HepG2 (cell line): ENCODE measurements around the gene NOC3L. TPM values are rescaled to one million over a fixed set of nuclear protein-coding genes. Genes with fewer than 3 reads are reported as not detected.

ENCODE experiments used
- AHR ChIP-seq: IDR thresholded peaks from 2 replicates; pipeline ENCODE4 v1.6.1; 2018; ENCODE audit warnings: missing genetic modification reagents, missing compliant biosample characterization
- ARNT ChIP-seq: fragments of 450-650 bp; IDR thresholded peaks from 2 replicates; pipeline ENCODE4 v1.6.1; 2017
- ERF ChIP-seq: IDR thresholded peaks from 2 replicates; pipeline ENCODE4 v1.6.1; 2018; ENCODE audit warnings: missing biosample characterization, missing genetic modification reagents
- GMEB1 ChIP-seq: sonication (generic); formaldehyde crosslinking; IDR thresholded peaks from 2 replicates; pipeline ENCODE4 v1.5.1; 2020; ENCODE audit warnings: missing genetic modification reagents, mild to moderate bottlenecking, borderline replicate concordance
- HES4 ChIP-seq: sonication (generic); formaldehyde crosslinking; IDR thresholded peaks from 2 replicates; pipeline ENCODE4 v1.9.0; 2021; ENCODE audit warnings: mild to moderate bottlenecking, missing genetic modification reagents, borderline replicate concordance
- HMGXB3 ChIP-seq: sonication (generic); formaldehyde crosslinking; IDR thresholded peaks from 2 replicates; pipeline ENCODE4 v1.4.0; 2020; ENCODE audit warnings: missing genetic modification reagents, borderline replicate concordance
- MXD1 ChIP-seq: sonication (generic); formaldehyde crosslinking; IDR thresholded peaks from 2 replicates; pipeline ENCODE4 v1.4.0; 2020; ENCODE audit warnings: mild to moderate bottlenecking, missing genetic modification reagents
- SNAPC4 ChIP-seq: sonication (generic); formaldehyde crosslinking; IDR thresholded peaks from 2 replicates; pipeline ENCODE4 v1.4.0; 2020; ENCODE audit warnings: mild to moderate bottlenecking, missing genetic modification reagents
- TFDP2 ChIP-seq: sonication (generic); formaldehyde crosslinking; IDR thresholded peaks from 2 replicates; pipeline ENCODE4 v1.4.0; 2020; ENCODE audit warnings: missing genetic modification reagents
- THYN1 ChIP-seq: sonication (generic); formaldehyde crosslinking; IDR thresholded peaks from 2 replicates; pipeline ENCODE4 v1.8.1; 2023; ENCODE audit warnings: low read depth, mild to moderate bottlenecking, moderate library complexity, missing genetic modification reagents, borderline replicate concordance
- ZNF124 ChIP-seq: sonication (generic); formaldehyde crosslinking; IDR thresholded peaks from 2 replicates; pipeline ENCODE4 v1.4.0; 2020; ENCODE audit warnings: missing genetic modification reagents
- ZNF781 ChIP-seq: sonication (generic); formaldehyde crosslinking; IDR thresholded peaks from 2 replicates; pipeline ENCODE4 v1.5.1; 2020; ENCODE audit warnings: borderline replicate concordance, mild to moderate bottlenecking, missing genetic modification reagents; ENCODE audit errors: not compliant biosample characterization
- ZSCAN5A ChIP-seq: sonication (generic); formaldehyde crosslinking; IDR thresholded peaks from 2 replicates; pipeline ENCODE4 v1.8.0; 2022; ENCODE audit warnings: mild to moderate bottlenecking, missing genetic modification reagents, borderline replicate concordance
- polyA plus RNA-seq, 8 experiments: library from polyadenylated mRNA; depleted of rRNA in 3 of 8; stranded (reverse) in 7 of 8; unstranded in 1 of 8; fragments of >200 nt; fragmentation: Illumina TruSeq in 4 of 8; extraction: Trizol in 4 of 8; gene quantifications; 2 replicates each; pipeline versions ENCODE4 v1.2.1 to v1.2.3, GENCODE V29; 2011 to 2016; ENCODE audit warnings: low read depth in 4 of 8, missing spikeins in 1 of 8, mixed read lengths in 1 of 8; ENCODE audit not compliant: insufficient read depth in 1 of 8
- total RNA-seq, 5 experiments: library from RNA; depleted of rRNA; stranded (reverse); fragments of >200 nt; fragmentation: Illumina TruSeq; extraction: Trizol; gene quantifications; 2 replicates each; pipeline ENCODE4 v1.2.3, GENCODE V29; 2016; ENCODE audit warnings: low read depth in 1 of 5

Gene NOC3L
- total and polyA plus RNA-seq, 2 of the 13 experiments (the other 11 are each of a cell fraction or from before 2014, with no cell fraction given): 7.8 to 36.6 TPM

GRCh38 chr10:94402204-94402842, 39.6 kb upstream of the NOC3L start, which contains the start of gene TBC1D12 (continued):
- TF ChIP-seq HMGXB3 (CRISPR knock-in tag) (peak; percentile 66; the same call in 1 of the 2 replicates), GMEB1 (CRISPR knock-in tag) (peak; percentile 26; the same call in 1 of the 2 replicates), ARNT (no peak), ZNF124 (CRISPR knock-in tag) (peak; percentile 68; the same call in 1 of the 2 replicates), MXD1 (CRISPR knock-in tag) (peak; percentile 89), AHR (peak; percentile 62; the same call in 1 of the 2 replicates), ERF (CRISPR knock-in tag) (peak; percentile 58; the same call in 1 of the 2 replicates), SNAPC4 (CRISPR knock-in tag) (peak; percentile 60; the same call in 1 of the 2 replicates), HES4 (CRISPR knock-in tag) (peak; percentile 31; the same call in 1 of the 2 replicates), TFDP2 (peak; percentile 79; the same call in 1 of the 2 replicates), ZSCAN5A (CRISPR knock-in tag) (peak; percentile 22; the same call in 1 of the 2 replicates), THYN1 (CRISPR knock-in tag) (no peak), ZNF781 (peak; percentile 72)
